HUES6 (cell line): Measurements from ENCODE around the gene CSGALNACT2.
"Not testable (repeated sequence)": the region's sequence is repeated elsewhere in the genome, so short reads cannot be mapped to it uniquely, and the experiment has no call there.

ENCODE experiments used
- H3K27ac ChIP-seq: 2 replicates; pipeline ENCODE4 v1.7.0; 2013; ENCODE audit warnings: low read depth, mild to moderate bottlenecking, low read length, inconsistent platforms
- H3K27me3 ChIP-seq: 2 replicates; pipeline ENCODE4 v1.6.1; 2013; ENCODE audit warnings: low read length; ENCODE audit not compliant: control insufficient read depth, insufficient read depth
- H3K36me3 ChIP-seq: 2 replicates; pipeline ENCODE4 v1.6.1; 2013; ENCODE audit warnings: low read length; ENCODE audit not compliant: control insufficient read depth, insufficient read depth
- H3K4me1 ChIP-seq: 2 replicates; pipeline ENCODE4 v1.6.1; 2013; ENCODE audit warnings: low read length; ENCODE audit not compliant: control insufficient read depth, insufficient read depth
- H3K4me3 ChIP-seq: 2 replicates; pipeline ENCODE4 v1.5.1; 2013; ENCODE audit warnings: low read depth, low read length
- H3K9ac ChIP-seq: one replicate; pipeline ENCODE4 v1.6.1; 2013; ENCODE audit warnings: mild to moderate bottlenecking, low read length
- H3K9me3 ChIP-seq: 2 replicates; pipeline ENCODE4 v1.6.1; 2013; ENCODE audit warnings: low read depth, low read length; ENCODE audit not compliant: control insufficient read depth, insufficient read depth

The CSGALNACT2 gene

DNA sequence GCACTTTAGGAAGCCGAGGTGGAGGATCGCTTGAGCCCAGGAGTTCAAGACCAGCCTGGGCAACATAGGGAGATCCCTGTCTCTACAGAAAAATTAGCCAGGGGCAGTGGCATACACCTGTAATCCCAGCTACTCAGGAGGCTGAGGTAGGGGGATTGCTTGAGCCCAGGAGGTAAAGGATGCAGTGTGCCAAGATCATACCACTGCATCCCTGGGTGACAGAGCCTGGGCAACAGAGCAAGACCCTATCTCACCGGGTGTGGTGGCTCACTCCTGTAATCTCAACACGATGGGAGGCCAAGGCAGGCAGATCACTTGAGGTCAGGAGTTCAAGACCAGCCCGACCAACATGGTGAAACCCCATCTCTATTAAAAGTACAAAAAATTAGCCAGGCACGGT lies 82.0 kb downstream of the CSGALNACT2 start:
- not testable (repeated sequence) for H3K27ac ChIP-seq, H3K36me3 ChIP-seq, H3K4me1 ChIP-seq, H3K9me3 ChIP-seq, H3K9ac ChIP-seq, H3K27me3 ChIP-seq, H3K4me3 ChIP-seq

DNA sequence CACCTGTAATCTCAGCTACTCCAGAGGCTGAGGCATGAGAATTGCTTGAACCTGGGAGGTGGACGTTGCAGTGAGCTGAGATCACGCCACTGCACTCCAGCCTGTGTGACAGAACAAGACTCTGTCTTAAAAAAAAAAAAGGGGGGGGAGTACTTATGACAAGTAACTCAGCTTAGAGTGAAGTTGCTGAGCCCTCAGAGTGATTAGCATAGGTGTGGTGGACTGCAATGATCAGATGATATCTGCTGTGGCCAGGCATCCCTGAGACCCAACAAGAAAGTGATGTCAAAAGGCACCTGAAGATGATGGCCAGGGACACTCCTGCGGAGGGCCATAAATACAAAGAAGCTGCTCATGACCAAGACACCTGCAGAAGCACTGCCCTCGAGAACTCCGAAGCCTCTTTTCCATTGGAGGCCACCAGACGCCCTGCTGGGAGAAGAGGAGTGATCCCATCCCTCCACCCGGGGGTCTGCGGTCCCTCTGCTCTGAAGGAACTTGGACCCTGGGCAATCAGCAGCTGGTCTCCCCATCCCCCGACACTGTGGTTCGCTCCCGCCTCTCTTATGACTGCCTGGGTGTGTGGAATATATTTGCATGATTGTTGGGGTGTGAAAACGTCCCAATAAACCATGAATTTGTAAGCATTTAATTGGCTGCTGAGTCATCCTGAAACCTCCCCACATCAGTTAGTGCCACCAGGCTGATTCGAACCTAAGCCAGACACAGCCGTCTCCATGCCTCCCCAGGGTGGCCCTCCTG lies 82.6 kb downstream of the CSGALNACT2 start:
- Histone ChIP-seq H3K4me1 (peaks cover 9% of the 10 kb centered on the region), H3K9ac (no peak overlapping the region)

DNA sequence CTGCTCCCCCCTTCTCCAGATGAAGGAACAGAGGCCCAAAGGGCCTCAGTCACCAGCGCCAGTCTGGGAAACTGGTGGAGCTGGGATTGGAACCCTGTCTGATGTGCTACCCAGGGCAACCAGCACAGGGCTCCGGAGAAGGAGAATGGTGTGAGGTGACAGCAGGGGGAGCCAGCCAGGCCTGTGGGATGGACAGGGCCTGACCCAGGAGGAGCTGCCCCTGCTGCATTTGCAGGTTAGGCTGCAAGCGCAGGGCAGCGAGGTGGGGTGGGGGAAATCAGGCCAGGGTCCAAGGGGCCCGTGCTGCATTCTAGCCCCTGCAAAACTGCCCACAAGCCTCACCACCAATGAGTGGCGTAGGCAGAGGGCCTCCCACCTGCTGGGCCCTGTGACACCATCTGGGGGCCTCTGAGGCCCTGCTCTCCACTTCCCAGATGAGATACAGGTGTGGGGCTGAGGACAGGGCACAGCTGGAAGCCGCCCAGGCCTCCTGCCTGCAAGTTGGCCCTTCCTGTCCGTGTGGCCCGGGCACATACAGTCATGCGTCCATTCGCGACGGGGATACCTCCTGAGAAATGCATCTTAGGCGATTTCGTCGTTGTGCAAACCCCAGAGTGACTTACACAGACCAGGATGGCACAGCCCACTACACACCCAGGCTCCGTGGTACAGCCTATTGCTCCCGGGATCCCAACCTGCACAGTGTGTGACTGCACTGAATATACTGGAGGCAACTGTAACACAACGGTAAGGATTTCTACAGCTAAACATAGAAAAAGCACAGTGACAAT lies 83.4 kb downstream of the CSGALNACT2 start:
- H3K4me1 ChIP-seq: peaks cover 9% of the 10 kb centered on the region
- no peak overlapping the region for H3K9ac ChIP-seq
- no peak overlapping the region for H3K4me3 ChIP-seq
- no peak overlapping the region for H3K27ac ChIP-seq
- peaks cover 3% of the 10 kb centered on the region for H3K27me3 ChIP-seq
- no peaks in the 10 kb centered on the region for H3K9me3 ChIP-seq
- no peaks in the 10 kb centered on the region for H3K36me3 ChIP-seq

More for the DNA sequence above, 82.6 kb downstream of the CSGALNACT2 start:
- no peak overlapping the region for H3K4me3 ChIP-seq
- no peaks in the 10 kb centered on the region; the same call in 1 of the 2 replicates for H3K27me3 ChIP-seq
- H3K9me3 ChIP-seq: no peaks in the 10 kb centered on the region
- no peaks in the 10 kb centered on the region for H3K36me3 ChIP-seq
- H3K27ac ChIP-seq: no peak overlapping the region

DNA sequence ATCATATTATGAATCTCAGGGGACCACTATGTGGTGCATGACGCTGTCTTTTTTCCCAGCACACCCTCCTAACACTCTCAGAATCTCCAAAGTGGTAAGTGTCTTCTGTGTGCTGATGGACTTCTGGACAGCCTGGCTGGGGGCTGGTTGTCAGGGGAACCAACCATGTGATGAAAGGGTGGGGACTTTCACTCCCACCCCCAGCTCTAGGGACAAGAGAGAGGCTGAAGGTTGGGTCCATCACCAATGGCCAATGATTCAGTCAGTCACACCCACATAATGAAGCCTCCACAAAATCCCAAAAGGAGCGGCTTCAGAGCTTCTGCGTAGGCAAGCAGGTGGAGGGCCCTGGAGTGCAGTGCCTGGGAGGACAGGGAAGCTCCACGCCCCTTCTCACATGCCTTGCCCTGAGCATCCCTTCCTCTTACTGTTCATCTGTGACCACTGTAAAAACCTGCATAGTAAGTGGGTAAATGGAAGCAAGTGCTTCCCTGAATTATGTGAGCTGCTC lies 84.0 kb downstream of the CSGALNACT2 start:
- Histone ChIP-seq H3K36me3 (no peaks in the 10 kb centered on the region), H3K4me3 (no peak overlapping the region), H3K27ac (no peak overlapping the region), H3K27me3 (peaks cover 10% of the 10 kb centered on the region), H3K9ac (no peak overlapping the region), H3K4me1 (peaks cover 9% of the 10 kb centered on the region), H3K9me3 (no peaks in the 10 kb centered on the region)

DNA sequence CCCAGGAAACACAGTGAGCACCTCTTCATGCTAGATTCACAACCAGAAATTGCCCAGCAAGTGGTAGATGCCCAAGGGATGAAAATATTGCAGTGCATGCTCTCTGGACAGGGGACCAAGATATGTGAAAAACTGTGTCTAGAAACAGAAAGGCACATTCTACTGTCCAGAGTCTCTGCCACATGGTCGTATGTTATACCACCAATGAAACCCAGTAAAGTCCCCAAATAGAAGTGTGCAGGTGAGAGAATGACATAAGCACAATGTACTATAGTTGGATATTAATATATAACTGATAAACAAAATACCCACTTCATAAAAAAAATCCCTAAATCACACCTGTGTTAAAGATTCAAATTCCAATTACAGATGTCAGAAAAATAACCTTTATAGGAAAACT lies 84.8 kb downstream of the CSGALNACT2 start:
- Histone ChIP-seq H3K9ac (no peak overlapping the region), H3K9me3 (no peaks in the 10 kb centered on the region), H3K4me3 (no peak overlapping the region), H3K36me3 (no peaks in the 10 kb centered on the region), H3K27ac (no peak overlapping the region), H3K27me3 (peaks cover 18% of the 10 kb centered on the region), H3K4me1 (peaks cover 9% of the 10 kb centered on the region)

DNA sequence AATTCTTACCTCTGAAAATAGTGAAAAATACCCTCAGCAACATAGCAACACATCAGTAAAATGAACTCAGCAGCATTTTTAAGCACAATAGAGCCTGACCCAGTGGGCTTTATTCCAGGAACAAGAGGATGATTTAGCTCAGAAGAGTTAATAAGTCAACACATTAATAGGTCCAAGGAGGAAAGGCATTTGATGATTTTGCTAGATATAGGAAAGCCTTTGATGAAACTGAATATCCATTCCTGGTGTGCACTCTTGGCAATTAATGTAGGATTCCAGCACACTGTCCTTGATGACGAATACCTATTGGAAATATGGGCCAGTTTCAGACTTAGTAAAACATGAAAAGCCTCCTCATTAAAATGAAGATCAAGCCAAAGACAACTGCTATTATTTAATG lies 86.1 kb downstream of the CSGALNACT2 start:
- H3K27ac ChIP-seq: no peak overlapping the region
- H3K9ac ChIP-seq: no peak overlapping the region
- peaks cover 19% of the 10 kb centered on the region for H3K4me1 ChIP-seq
- H3K36me3 ChIP-seq: no peaks in the 10 kb centered on the region
- H3K4me3 ChIP-seq: no peak overlapping the region
- no peaks in the 10 kb centered on the region for H3K9me3 ChIP-seq
- H3K27me3 ChIP-seq: peaks cover 31% of the 10 kb centered on the region

DNA sequence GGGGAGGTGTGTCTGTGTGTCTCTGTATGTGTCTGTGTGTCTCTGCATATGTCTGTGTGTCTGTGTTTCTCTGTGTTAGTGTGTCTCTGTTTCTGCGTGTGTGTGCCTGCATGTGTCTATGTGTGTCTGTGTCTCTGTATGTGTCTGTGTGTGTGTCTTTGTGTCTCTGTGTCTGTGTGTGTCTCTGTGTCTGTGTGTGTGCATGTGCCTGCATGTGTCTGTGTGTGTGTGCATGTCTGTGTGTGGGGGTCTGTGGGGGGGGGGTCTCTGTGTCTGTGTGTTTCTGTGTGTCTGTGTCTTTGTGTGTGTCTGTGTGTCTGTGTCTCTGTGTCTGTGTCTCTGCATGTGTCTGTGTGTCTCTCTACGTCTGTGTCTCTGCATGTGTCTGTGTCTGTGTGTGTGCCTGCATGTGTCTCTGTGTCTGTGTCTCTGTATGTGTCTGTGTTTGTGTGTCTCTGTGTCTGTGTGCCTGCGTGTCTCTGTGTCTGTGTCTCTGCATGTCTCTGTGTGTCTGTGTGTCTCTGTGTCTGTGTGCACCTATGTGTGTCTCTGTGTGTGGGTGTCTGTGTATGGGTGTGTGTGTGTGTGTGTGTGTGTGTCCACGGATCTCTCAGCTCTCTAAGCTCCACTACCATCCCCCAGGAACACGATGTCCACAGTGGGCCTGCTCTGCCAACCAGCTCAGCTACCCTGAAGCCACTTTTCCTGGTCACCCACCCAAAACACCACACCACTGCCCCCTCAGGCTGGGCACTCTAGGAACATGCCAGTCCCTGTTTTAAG lies 87.0 kb downstream of the CSGALNACT2 start:
- H3K4me3 ChIP-seq: no peak overlapping the region
- peaks cover 39% of the 10 kb centered on the region for H3K27me3 ChIP-seq
- no peak overlapping the region for H3K9ac ChIP-seq
- peaks cover 21% of the 10 kb centered on the region for H3K4me1 ChIP-seq
- no peak overlapping the region for H3K27ac ChIP-seq
- H3K9me3 ChIP-seq: no peaks in the 10 kb centered on the region
- H3K36me3 ChIP-seq: no peaks in the 10 kb centered on the region

DNA sequence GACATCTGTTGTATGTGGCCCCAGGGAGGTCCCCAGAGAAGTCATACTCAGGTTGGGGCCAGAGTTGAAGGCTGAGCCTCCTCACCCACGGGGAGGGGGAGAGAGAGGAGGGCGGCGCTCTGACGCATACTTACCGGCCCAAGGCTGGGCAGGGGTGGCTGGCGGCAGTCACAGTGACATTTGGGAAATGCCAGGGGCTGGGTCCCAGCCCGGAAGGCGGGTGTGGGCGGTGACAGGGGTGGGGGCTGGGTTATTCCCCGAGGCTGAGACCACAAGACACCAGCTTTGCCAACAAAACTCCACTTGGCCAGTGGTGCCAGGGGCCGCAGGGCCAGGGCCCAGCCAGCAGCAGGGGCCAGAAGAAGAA lies 87.5 kb downstream of the CSGALNACT2 start:
- Histone ChIP-seq H3K27me3 (peaks cover 45% of the 10 kb centered on the region), H3K36me3 (no peaks in the 10 kb centered on the region)

DNA sequence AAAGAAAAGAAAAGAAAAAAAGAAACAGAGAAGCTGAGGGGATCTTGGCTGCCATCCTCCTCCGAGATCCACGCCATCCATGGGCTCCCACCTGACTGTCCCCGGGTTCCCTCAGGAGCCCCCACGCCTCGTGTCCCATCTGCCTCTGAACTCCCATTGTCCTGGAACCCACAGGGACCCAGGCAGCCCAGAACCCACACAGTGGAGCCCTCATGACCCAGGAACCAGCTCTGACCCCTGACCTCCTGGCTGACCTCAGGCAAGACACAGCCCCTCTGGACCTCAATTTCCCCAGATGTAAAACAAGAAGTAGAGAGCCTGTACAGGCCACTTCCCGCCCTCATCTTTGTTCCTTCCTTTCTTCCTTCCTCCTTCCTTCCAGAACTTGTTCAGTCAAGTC lies 88.2 kb downstream of the CSGALNACT2 start:
- Histone ChIP-seq H3K4me3 (no peak overlapping the region), H3K9ac (no peak overlapping the region), H3K36me3 (no peaks in the 10 kb centered on the region), H3K9me3 (no peaks in the 10 kb centered on the region), H3K27ac (no peak overlapping the region), H3K27me3 (peaks cover 52% of the 10 kb centered on the region), H3K4me1 (peaks cover 19% of the 10 kb centered on the region)

More for the DNA sequence above, 87.5 kb downstream of the CSGALNACT2 start:
- H3K4me1 ChIP-seq: peaks cover 25% of the 10 kb centered on the region
- H3K9ac ChIP-seq: no peak overlapping the region
- no peak overlapping the region for H3K27ac ChIP-seq
- no peak overlapping the region for H3K4me3 ChIP-seq
- no peaks in the 10 kb centered on the region for H3K9me3 ChIP-seq

DNA sequence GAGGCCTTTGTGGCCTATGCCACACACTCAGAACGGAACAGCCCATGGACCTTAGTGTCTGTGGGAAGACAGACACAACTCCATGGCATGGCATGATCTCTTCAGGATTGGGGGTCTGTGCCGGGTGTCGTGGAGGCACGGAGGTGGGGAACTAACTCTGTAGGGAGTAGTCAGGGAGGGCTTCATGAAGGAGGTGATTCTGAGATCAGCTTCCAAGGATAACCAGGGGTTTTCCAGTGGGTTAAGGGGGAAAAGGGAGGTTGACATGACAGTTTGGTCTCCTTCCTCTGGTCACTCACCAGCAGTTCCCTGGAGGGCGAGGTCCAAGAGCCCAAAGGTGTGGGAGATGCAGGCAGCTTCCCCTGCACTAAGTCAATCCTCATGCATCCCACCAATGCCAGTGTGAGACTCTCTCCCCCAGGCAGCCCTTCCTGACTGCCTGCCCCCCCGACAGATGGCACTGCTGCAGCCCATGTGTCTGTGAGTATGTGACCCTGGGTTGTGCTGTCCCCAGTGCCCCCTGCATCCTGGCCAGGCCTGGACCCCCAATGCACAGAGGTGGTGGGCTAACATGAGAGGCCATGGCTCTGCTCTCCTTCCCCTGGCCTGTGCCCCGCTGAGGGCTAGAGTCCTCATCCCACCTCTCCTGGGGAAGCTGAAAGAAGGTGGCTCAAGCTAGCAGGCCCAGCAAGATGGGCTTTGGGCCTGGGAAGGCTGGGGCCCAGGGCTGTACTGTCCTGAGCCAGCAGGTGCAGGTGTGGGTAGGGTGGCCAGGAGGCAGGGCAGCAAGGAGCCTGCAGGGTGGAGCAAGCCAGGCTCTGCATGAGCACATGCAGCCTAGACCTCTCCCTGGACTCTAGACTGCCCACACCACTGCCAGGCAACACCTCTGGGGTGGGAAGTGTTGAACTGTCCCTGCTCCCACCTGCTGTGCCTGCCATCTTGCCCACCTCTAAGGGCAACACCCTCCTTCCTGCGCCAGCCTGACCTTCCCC lies 88.9 kb downstream of the CSGALNACT2 start:
- H3K27me3 ChIP-seq: peaks cover 59% of the 10 kb centered on the region
- no peaks in the 10 kb centered on the region for H3K9me3 ChIP-seq
- peaks cover 16% of the 10 kb centered on the region for H3K4me1 ChIP-seq
- H3K4me3 ChIP-seq: no peak overlapping the region
- H3K36me3 ChIP-seq: no peaks in the 10 kb centered on the region
- no peak overlapping the region for H3K27ac ChIP-seq
- no peak overlapping the region for H3K9ac ChIP-seq
